GM12878 (cell line): Measurements from ENCODE around the gene THSD4. TPM values are rescaled to one million over a fixed set of nuclear protein-coding genes. Genes with fewer than 3 reads are reported as not detected.

Experiments
- ATAC-seq: fragments of 200-7000 bp; cut with Tn5 transposase; 3 replicates; pipeline ENCODE4 v1.9.1; 2020; ENCODE audit warnings: mild to moderate bottlenecking, moderate library complexity
- BruUV-seq: library from RNA; stranded (reverse); fragments of 400-500 nt; replicated peaks from 2 replicates; lab custom pipeline; 2021; lab: Mats Ljungman, UMichigan
- CTCF ChIA-PET: fragments of 300-600 bp; sonication (Branson Sonifier 250); formaldehyde crosslinking; extraction: SDS; loops from one replicate; lab custom pipeline; 2021; ENCODE audit warnings: inconsistent platforms; lab: Yijun Ruan, JAX
- POLR2A ChIA-PET: fragments of 350-600 bp; formaldehyde crosslinking; extraction: SDS; loops from one replicate; lab custom pipeline; 2021; ENCODE audit warnings: inconsistent platforms; lab: Charles Lee
- RAD21 ChIA-PET: fragments of 300-600 bp; sonication (Branson Sonifier 250); formaldehyde crosslinking; loops from one replicate; lab custom pipeline; 2023; ENCODE audit warnings: antibody characterized with exemption; ENCODE audit not compliant: unreplicated experiment; lab: Charles Lee
- SMC1A ChIA-PET: fragments of 300-600 bp; sonication (Branson Sonifier 250); formaldehyde crosslinking; loops from one replicate; lab custom pipeline; 2023; ENCODE audit not compliant: unreplicated experiment, uncharacterized antibody; lab: Charles Lee
- DNase-seq: peaks from one replicate; pipeline ENCODE4 v3.0.0-alpha.2; 2011; ENCODE audit warnings: low read depth, low spot score
- FAIRE-seq: peaks from 3 replicates; lab custom pipeline; 2011; peaks lifted over from hg19 to GRCh38; lab: Jason Lieb, UNC
- H2AFZ ChIP-seq: 2 replicates; pipeline ENCODE4 v1.6.0; 2011; ENCODE audit warnings: low read depth, low read length, control low read depth; ENCODE audit not compliant: control insufficient read depth
- H3K27ac ChIP-seq: 2 replicates; pipeline ENCODE4 v1.5.1; 2011; ENCODE audit warnings: control low read depth; ENCODE audit not compliant: control insufficient read depth, insufficient read depth
- H3K27me3 ChIP-seq, 2 experiments: replicated peaks in 1 of 2; 2 replicates each; pipeline versions ENCODE4 v1.6.0 to v1.6.1; 2011; ENCODE audit warnings: low read length in 1 of 2; ENCODE audit not compliant: control insufficient read depth in 2 of 2, insufficient read depth in 2 of 2
- H3K36me3 ChIP-seq, 2 experiments: 2 replicates each; pipeline ENCODE4 v1.5.1; 2011; ENCODE audit warnings: low read length in 1 of 2; ENCODE audit not compliant: control insufficient read depth in 2 of 2, insufficient read depth in 2 of 2
- H3K4me1 ChIP-seq: 2 replicates; pipeline ENCODE4 v1.6.1; 2011; ENCODE audit warnings: mild to moderate bottlenecking, low read length, moderate library complexity, mixed read lengths; ENCODE audit not compliant: control insufficient read depth, insufficient read depth
- H3K4me2 ChIP-seq: 2 replicates; pipeline ENCODE4 v1.6.0; 2011; ENCODE audit warnings: control low read depth; ENCODE audit not compliant: control insufficient read depth, insufficient read depth
- H3K4me3 ChIP-seq: fragments of 200-600 bp; sonication (generic); 2 replicates; pipeline ENCODE4 v1.5.1; 2016
- H3K79me2 ChIP-seq: 2 replicates; pipeline ENCODE4 v1.6.0; 2011; ENCODE audit warnings: low read length; ENCODE audit not compliant: control insufficient read depth, insufficient read depth
- H3K9ac ChIP-seq: 2 replicates; pipeline ENCODE4 v1.8.0; 2011; ENCODE audit warnings: low read length, control low read depth, mixed read lengths; ENCODE audit not compliant: control insufficient read depth, insufficient read depth
- H3K9me3 ChIP-seq: replicated peaks from 3 replicates; pipeline ENCODE4 v1.5.1; 2011; ENCODE audit warnings: mild to moderate bottlenecking, low read length; ENCODE audit not compliant: control insufficient read depth, insufficient read depth
- H4K20me1 ChIP-seq: 2 replicates; pipeline ENCODE4 v1.6.0; 2011; ENCODE audit not compliant: control insufficient read depth, insufficient read depth
- ASH2L ChIP-seq: fragments of 300-600, 200-600 bp; sonication (generic); IDR thresholded peaks from 2 replicates; pipeline ENCODE4 v1.6.1; 2017; ENCODE audit warnings: low read depth, mild to moderate bottlenecking, borderline replicate concordance
- EED ChIP-seq: sonication (generic); IDR thresholded peaks from 2 replicates; pipeline ENCODE4 v1.6.1; 2016; ENCODE audit warnings: antibody characterized with exemption, low read depth
- MEF2B ChIP-seq: fragments of 450-650 bp; IDR thresholded peaks from 2 replicates; pipeline ENCODE4 v1.6.1; 2018; ENCODE audit warnings: mild to moderate bottlenecking, moderate library complexity; ENCODE audit not compliant: partially characterized antibody, poor library complexity, severe bottlenecking
- MLLT1 ChIP-seq: fragments of 450-650 bp; IDR thresholded peaks from 2 replicates; pipeline ENCODE4 v1.6.1; 2016; ENCODE audit warnings: mild to moderate bottlenecking
- NR2C2 ChIP-seq: IDR thresholded peaks from 2 replicates; pipeline ENCODE4 v1.6.1; 2011; ENCODE audit warnings: borderline replicate concordance, low read depth; ENCODE audit not compliant: control insufficient read depth, insufficient read length
- SUPT20H ChIP-seq: IDR thresholded peaks from 2 replicates; pipeline ENCODE4 v1.6.1; 2011; ENCODE audit warnings: low read depth, mild to moderate bottlenecking, low read length, moderate library complexity, borderline replicate concordance; ENCODE audit not compliant: control insufficient read depth
- TCF3 ChIP-seq: IDR thresholded peaks from 2 replicates; pipeline ENCODE4 v1.6.1; 2012; ENCODE audit warnings: low read depth, mild to moderate bottlenecking, low read length, borderline replicate concordance; ENCODE audit not compliant: insufficient read depth
- TCF7 ChIP-seq: IDR thresholded peaks from 2 replicates; pipeline ENCODE4 v1.6.1; 2014; ENCODE audit warnings: antibody characterized with exemption, borderline replicate concordance
- WGBS: methylation state at CpG from one replicate; pipeline ENCODE4 v1.1.6; 2016; ENCODE audit warnings: low lambda C conversion rate; ENCODE audit not compliant: insufficient replicate concordance, insufficient coverage; ENCODE audit errors: missing lambda C conversion rate; 5-methylcytosine and 5-hydroxymethylcytosine counted together
- in situ Hi-C: fragments of 300-500 bp; cut with MboI; formaldehyde crosslinking; loops from 9 replicates; pipeline ENCODE4 v1.14.3; 2018; ENCODE audit warnings: mixed read lengths
- intact Hi-C: fragments of 100-400 bp; cut with micrococcal nuclease; formaldehyde crosslinking; loops from one replicate; pipeline ENCODE4 v1.14.2; 2022; ENCODE audit not compliant: unreplicated experiment
- polyA plus RNA-seq, 11 experiments: library from polyadenylated mRNA; depleted of rRNA in 4 of 11; unstranded in 6 of 11; stranded (reverse) in 5 of 11; fragments of >200 nt; fragmentation: Nextera tagmentation in 4 of 11; fragmentation: Illumina TruSeq in 1 of 11; extraction: Ambion mirVana in 4 of 11; extraction: Trizol in 1 of 11; gene quantifications; 1 replicate in 1 of 11; 2 replicates in 10 of 11; pipeline versions ENCODE4 v1.2.1 to v1.2.3, GENCODE V29; 2011 to 2016; ENCODE audit warnings: inconsistent platforms in 2 of 11, missing spikeins in 2 of 11, low read depth in 1 of 11
- total RNA-seq, 4 experiments: library from RNA; depleted of rRNA in 3 of 4; stranded (reverse); fragments of >200 nt in 3 of 4; fragmentation: Illumina TruSeq in 1 of 4; extraction: Trizol in 1 of 4; gene quantifications; 2 replicates each; pipeline versions ENCODE4 v1.2.1 to v1.2.3, GENCODE V29; 2013 to 2021
- TF ChIP-seq, protein P1 (sequence below): fragments of 450-650 bp; IDR thresholded peaks from 2 replicates; pipeline ENCODE4 v1.6.1; 2017; ENCODE audit warnings: mild to moderate bottlenecking, moderate library complexity
- TF ChIP-seq, protein P2 (sequence below): fragments of 450-650 bp; formaldehyde crosslinking; IDR thresholded peaks from 2 replicates; pipeline ENCODE4 v1.4.0; 2020; ENCODE audit warnings: mild to moderate bottlenecking, moderate library complexity
- TF ChIP-seq, protein P3 (sequence below): fragments of 150-350 bp; IDR thresholded peaks from 2 replicates; pipeline ENCODE4 v1.6.1; 2016; ENCODE audit warnings: low read depth, low read length

Gene THSD4
- total and polyA plus RNA-seq, 10 of the 15 experiments (the other 5 are each of a cell fraction or from before 2014, with no cell fraction given): 0.04 to 0.13 (median 0.05) TPM; not detected in 7

GRCh38 chr15:71658036-71658435 lies 542.8 kb downstream of the THSD4 start:
- no peaks in the 10 kb centered on the region for H3K27me3 ChIP-seq
- RAD21 ChIA-PET: no interaction called here
- no peak overlapping the region for H2AFZ ChIP-seq
- ATAC-seq (no peak), DNase-seq (no peak), FAIRE-seq (no peak)
- no peaks in the 10 kb centered on the region for H3K4me1 ChIP-seq
- H3K27ac ChIP-seq: no peak overlapping the region
- no peak overlapping the region for H3K4me2 ChIP-seq
- WGBS: 44% methylated on average over 7 of the region's 7 CpGs
- no peak overlapping the region for H3K9ac ChIP-seq
- SMC1A ChIA-PET: no interaction called here
- no peaks in the 10 kb centered on the region for H3K36me3 ChIP-seq
- no peak overlapping the region for H3K4me3 ChIP-seq
- in situ Hi-C loops: no loop called here
- intact Hi-C loops: no loop called here
- H3K9me3 ChIP-seq: no peaks in the 10 kb centered on the region
- POLR2A ChIA-PET: no interaction called here
- BruUV-seq: no TSS peak
- H3K79me2 ChIP-seq: no peaks in the 10 kb centered on the region
- no peaks in the 10 kb centered on the region for H4K20me1 ChIP-seq
- CTCF ChIA-PET: no interaction called here
- TF ChIP-seq MLLT1: no peak
- TF ChIP-seq MEF2B: no peak
- TF ChIP-seq, protein P1, sequence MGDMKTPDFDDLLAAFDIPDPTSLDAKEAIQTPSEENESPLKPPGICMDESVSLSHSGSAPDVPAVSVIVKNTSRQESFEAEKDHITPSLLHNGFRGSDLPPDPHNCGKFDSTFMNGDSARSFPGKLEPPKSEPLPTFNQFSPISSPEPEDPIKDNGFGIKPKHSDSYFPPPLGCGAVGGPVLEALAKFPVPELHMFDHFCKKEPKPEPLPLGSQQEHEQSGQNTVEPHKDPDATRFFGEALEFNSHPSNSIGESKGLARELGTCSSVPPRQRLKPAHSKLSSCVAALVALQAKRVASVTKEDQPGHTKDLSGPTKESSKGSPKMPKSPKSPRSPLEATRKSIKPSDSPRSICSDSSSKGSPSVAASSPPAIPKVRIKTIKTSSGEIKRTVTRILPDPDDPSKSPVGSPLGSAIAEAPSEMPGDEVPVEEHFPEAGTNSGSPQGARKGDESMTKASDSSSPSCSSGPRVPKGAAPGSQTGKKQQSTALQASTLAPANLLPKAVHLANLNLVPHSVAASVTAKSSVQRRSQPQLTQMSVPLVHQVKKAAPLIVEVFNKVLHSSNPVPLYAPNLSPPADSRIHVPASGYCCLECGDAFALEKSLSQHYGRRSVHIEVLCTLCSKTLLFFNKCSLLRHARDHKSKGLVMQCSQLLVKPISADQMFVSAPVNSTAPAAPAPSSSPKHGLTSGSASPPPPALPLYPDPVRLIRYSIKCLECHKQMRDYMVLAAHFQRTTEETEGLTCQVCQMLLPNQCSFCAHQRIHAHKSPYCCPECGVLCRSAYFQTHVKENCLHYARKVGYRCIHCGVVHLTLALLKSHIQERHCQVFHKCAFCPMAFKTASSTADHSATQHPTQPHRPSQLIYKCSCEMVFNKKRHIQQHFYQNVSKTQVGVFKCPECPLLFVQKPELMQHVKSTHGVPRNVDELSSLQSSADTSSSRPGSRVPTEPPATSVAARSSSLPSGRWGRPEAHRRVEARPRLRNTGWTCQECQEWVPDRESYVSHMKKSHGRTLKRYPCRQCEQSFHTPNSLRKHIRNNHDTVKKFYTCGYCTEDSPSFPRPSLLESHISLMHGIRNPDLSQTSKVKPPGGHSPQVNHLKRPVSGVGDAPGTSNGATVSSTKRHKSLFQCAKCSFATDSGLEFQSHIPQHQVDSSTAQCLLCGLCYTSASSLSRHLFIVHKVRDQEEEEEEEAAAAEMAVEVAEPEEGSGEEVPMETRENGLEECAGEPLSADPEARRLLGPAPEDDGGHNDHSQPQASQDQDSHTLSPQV: no peak
- TF ChIP-seq ASH2L: no peak
- TF ChIP-seq NR2C2: no peak
- no peak for TF ChIP-seq EED
- TF ChIP-seq SUPT20H: no peak
- TF ChIP-seq, protein P2, sequence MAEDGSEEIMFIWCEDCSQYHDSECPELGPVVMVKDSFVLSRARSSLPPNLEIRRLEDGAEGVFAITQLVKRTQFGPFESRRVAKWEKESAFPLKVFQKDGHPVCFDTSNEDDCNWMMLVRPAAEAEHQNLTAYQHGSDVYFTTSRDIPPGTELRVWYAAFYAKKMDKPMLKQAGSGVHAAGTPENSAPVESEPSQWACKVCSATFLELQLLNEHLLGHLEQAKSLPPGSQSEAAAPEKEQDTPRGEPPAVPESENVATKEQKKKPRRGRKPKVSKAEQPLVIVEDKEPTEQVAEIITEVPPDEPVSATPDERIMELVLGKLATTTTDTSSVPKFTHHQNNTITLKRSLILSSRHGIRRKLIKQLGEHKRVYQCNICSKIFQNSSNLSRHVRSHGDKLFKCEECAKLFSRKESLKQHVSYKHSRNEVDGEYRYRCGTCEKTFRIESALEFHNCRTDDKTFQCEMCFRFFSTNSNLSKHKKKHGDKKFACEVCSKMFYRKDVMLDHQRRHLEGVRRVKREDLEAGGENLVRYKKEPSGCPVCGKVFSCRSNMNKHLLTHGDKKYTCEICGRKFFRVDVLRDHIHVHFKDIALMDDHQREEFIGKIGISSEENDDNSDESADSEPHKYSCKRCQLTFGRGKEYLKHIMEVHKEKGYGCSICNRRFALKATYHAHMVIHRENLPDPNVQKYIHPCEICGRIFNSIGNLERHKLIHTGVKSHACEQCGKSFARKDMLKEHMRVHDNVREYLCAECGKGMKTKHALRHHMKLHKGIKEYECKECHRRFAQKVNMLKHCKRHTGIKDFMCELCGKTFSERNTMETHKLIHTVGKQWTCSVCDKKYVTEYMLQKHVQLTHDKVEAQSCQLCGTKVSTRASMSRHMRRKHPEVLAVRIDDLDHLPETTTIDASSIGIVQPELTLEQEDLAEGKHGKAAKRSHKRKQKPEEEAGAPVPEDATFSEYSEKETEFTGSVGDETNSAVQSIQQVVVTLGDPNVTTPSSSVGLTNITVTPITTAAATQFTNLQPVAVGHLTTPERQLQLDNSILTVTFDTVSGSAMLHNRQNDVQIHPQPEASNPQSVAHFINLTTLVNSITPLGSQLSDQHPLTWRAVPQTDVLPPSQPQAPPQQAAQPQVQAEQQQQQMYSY (CRISPR knock-in tag): no peak
- TF ChIP-seq, protein P3, sequence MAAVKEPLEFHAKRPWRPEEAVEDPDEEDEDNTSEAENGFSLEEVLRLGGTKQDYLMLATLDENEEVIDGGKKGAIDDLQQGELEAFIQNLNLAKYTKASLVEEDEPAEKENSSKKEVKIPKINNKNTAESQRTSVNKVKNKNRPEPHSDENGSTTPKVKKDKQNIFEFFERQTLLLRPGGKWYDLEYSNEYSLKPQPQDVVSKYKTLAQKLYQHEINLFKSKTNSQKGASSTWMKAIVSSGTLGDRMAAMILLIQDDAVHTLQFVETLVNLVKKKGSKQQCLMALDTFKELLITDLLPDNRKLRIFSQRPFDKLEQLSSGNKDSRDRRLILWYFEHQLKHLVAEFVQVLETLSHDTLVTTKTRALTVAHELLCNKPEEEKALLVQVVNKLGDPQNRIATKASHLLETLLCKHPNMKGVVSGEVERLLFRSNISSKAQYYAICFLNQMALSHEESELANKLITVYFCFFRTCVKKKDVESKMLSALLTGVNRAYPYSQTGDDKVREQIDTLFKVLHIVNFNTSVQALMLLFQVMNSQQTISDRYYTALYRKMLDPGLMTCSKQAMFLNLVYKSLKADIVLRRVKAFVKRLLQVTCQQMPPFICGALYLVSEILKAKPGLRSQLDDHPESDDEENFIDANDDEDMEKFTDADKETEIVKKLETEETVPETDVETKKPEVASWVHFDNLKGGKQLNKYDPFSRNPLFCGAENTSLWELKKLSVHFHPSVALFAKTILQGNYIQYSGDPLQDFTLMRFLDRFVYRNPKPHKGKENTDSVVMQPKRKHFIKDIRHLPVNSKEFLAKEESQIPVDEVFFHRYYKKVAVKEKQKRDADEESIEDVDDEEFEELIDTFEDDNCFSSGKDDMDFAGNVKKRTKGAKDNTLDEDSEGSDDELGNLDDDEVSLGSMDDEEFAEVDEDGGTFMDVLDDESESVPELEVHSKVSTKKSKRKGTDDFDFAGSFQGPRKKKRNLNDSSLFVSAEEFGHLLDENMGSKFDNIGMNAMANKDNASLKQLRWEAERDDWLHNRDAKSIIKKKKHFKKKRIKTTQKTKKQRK: no peak
- no peak for TF ChIP-seq TCF3
- no peak for TF ChIP-seq TCF7
